IMR-90 (cell line): ENCODE data around the gene LY9. TPM values are rescaled to one million over a fixed set of nuclear protein-coding genes. Genes with fewer than 3 reads are reported as not detected.

Source experiments
- ATAC-seq: fragments of 200-7000 bp; cut with Tn5 transposase; 2 replicates; pipeline ENCODE4 v1.9.1; 2020; ENCODE audit warnings: low read depth, mild to moderate bottlenecking, moderate library complexity
- BruUV-seq: library from RNA; stranded (reverse); fragments of 400-500 nt; replicated peaks from 2 replicates; lab custom pipeline; 2021; lab: Mats Ljungman, UMichigan
- CTCF ChIA-PET: fragments of 300-600 bp; formaldehyde crosslinking; extraction: SDS; loops from one replicate; lab custom pipeline; 2021; ENCODE audit warnings: antibody characterized with exemption; lab: Yijun Ruan, JAX
- POLR2A ChIA-PET: fragments of 300-600 bp; sonication (Branson Sonifier 250); formaldehyde crosslinking; loops from one replicate; lab custom pipeline; 2022; ENCODE audit warnings: antibody characterized with exemption; ENCODE audit not compliant: unreplicated experiment; lab: Charles Lee
- DNase-seq: peaks from one replicate; pipeline ENCODE4 v3.0.0; 2013
- H2AFZ ChIP-seq: replicated peaks from 2 replicates; pipeline ENCODE3; 2013; ENCODE audit warnings: low read length, mild to moderate bottlenecking; ENCODE audit not compliant: poor library complexity
- H2AK5ac ChIP-seq: 2 replicates; pipeline ENCODE4 v1.6.1; 2013; ENCODE audit warnings: low read depth, low read length, inconsistent platforms
- H2AK9ac ChIP-seq: replicated peaks from 2 replicates; pipeline ENCODE3; 2013; ENCODE audit warnings: mild to moderate bottlenecking, low read depth, low read length, moderate library complexity; ENCODE audit not compliant: poor library complexity
- H2BK120ac ChIP-seq: 2 replicates; pipeline ENCODE4 v1.6.1; 2013; ENCODE audit warnings: low read depth, low read length, inconsistent platforms
- H2BK15ac ChIP-seq: 3 replicates; pipeline ENCODE4 v1.6.1; 2013; ENCODE audit warnings: low read depth, low read length, inconsistent platforms
- H2BK20ac ChIP-seq: 2 replicates; pipeline ENCODE4 v1.6.1; 2013; ENCODE audit warnings: low read depth, mild to moderate bottlenecking, inconsistent platforms, low read length, moderate library complexity
- H2BK5ac ChIP-seq: 2 replicates; pipeline ENCODE4 v1.6.1; 2013; ENCODE audit warnings: mild to moderate bottlenecking, low read depth, low read length, inconsistent platforms; ENCODE audit not compliant: poor library complexity, severe bottlenecking
- H3K14ac ChIP-seq: replicated peaks from 2 replicates; pipeline ENCODE4 v1.6.1; 2013; ENCODE audit warnings: low read depth, low read length, inconsistent platforms
- H3K18ac ChIP-seq: 2 replicates; pipeline ENCODE4 v1.6.1; 2013; ENCODE audit warnings: low read depth, low read length, control low read depth
- H3K23ac ChIP-seq: 2 replicates; pipeline ENCODE4 v1.6.1; 2013; ENCODE audit warnings: low read depth, low read length, inconsistent platforms
- H3K27ac ChIP-seq: 2 replicates; pipeline ENCODE4 v1.5.1; 2013; ENCODE audit warnings: mild to moderate bottlenecking, control low read depth, low read length; ENCODE audit not compliant: insufficient read depth
- H3K27me3 ChIP-seq: 2 replicates; pipeline ENCODE4 v1.6.1; 2013; ENCODE audit warnings: low read length; ENCODE audit not compliant: control insufficient read depth, insufficient read depth
- H3K36me3 ChIP-seq: 2 replicates; pipeline ENCODE4 v1.6.1; 2013; ENCODE audit warnings: low read length, mixed read lengths; ENCODE audit not compliant: control insufficient read depth, insufficient read depth
- H3K4ac ChIP-seq: 2 replicates; pipeline ENCODE4 v1.6.1; 2013; ENCODE audit warnings: low read depth, low read length, inconsistent platforms
- H3K4me1 ChIP-seq: 2 replicates; pipeline ENCODE4 v1.6.1; 2013; ENCODE audit warnings: low read length, mixed read lengths; ENCODE audit not compliant: control insufficient read depth, insufficient read depth
- H3K4me2 ChIP-seq: 2 replicates; pipeline ENCODE4 v1.6.1; 2013; ENCODE audit warnings: low read depth, mild to moderate bottlenecking, control low read depth, low read length, moderate library complexity
- H3K4me3 ChIP-seq: 2 replicates; pipeline ENCODE4 v1.5.1; 2013; ENCODE audit warnings: low read depth, mild to moderate bottlenecking, control low read depth, low read length, moderate library complexity; ENCODE audit not compliant: insufficient read depth
- H3K56ac ChIP-seq: 2 replicates; pipeline ENCODE4 v1.6.1; 2013; ENCODE audit warnings: low read length, inconsistent platforms; ENCODE audit not compliant: insufficient read depth; ENCODE audit errors: extremely low read depth
- H3K79me1 ChIP-seq, 2 experiments: 2 replicates each; pipeline ENCODE4 v1.6.1; 2013; ENCODE audit warnings: low read length in 2 of 2, inconsistent platforms in 1 of 2, low read depth in 1 of 2
- H3K9ac ChIP-seq: 2 replicates; pipeline ENCODE4 v1.6.1; 2013; ENCODE audit warnings: low read depth, low read length, control low read depth
- H3K9me1 ChIP-seq: 2 replicates; pipeline ENCODE4 v1.6.1; 2013; ENCODE audit warnings: low read length, inconsistent platforms; ENCODE audit not compliant: insufficient read depth
- H3K9me3 ChIP-seq: 2 replicates; pipeline ENCODE4 v1.6.1; 2013; ENCODE audit warnings: low read length; ENCODE audit not compliant: control insufficient read depth, insufficient read depth
- H4K20me1 ChIP-seq: 2 replicates; pipeline ENCODE4 v1.6.1; 2013; ENCODE audit warnings: low read length, inconsistent platforms; ENCODE audit not compliant: insufficient read depth
- H4K5ac ChIP-seq: 2 replicates; pipeline ENCODE4 v1.6.1; 2013; ENCODE audit warnings: mild to moderate bottlenecking, low read depth, low read length, control low read depth
- H4K8ac ChIP-seq, 2 experiments: 2 replicates each; pipeline ENCODE4 v1.6.1; 2013; ENCODE audit warnings: low read depth in 2 of 2, low read length in 2 of 2, control low read depth in 1 of 2, inconsistent platforms in 1 of 2
- H4K91ac ChIP-seq: 2 replicates; pipeline ENCODE4 v1.6.1; 2013; ENCODE audit warnings: low read depth, low read length, inconsistent platforms; ENCODE audit not compliant: insufficient read depth
- POLR2A ChIP-seq: IDR thresholded peaks from 2 replicates; pipeline ENCODE4 v1.6.1; 2012; ENCODE audit warnings: mild to moderate bottlenecking, low read depth, low read length
- RFX5 ChIP-seq: IDR thresholded peaks from 2 replicates; pipeline ENCODE4 v1.8.0; 2012; ENCODE audit warnings: low read depth, mild to moderate bottlenecking, low read length, moderate library complexity
- USF2 ChIP-seq: fragments of 150-350 bp; IDR thresholded peaks from 2 replicates; pipeline ENCODE4 v1.6.1; 2017; ENCODE audit warnings: mild to moderate bottlenecking, antibody characterized with exemption, low read length, low read depth
- WGBS, 2 experiments: methylation state at CpG; one replicate each; pipeline versions ENCODE4 v1.1.5 to v1.1.7; 2013; ENCODE audit warnings: missing lambda C conversion rate in 2 of 2; ENCODE audit not compliant: insufficient read length in 1 of 2; ENCODE audit errors: extremely low coverage in 2 of 2; 5-methylcytosine and 5-hydroxymethylcytosine counted together
- dilution Hi-C: fragments of 300-500 bp; cut with HindIII; formaldehyde crosslinking; loops from one replicate; pipeline ENCODE4 v1.14.3; 2018; ENCODE audit warnings: low sequenced_read_pairs; ENCODE audit not compliant: unreplicated experiment
- in situ Hi-C: fragments of 300-500 bp; cut with MboI; formaldehyde crosslinking; loops from 3 replicates; pipeline ENCODE4 v1.14.3; 2019; ENCODE audit warnings: low sequenced_read_pairs, inconsistent platforms, mixed read lengths
- intact Hi-C: fragments of 100-400 bp; cut with micrococcal nuclease; formaldehyde crosslinking; loops from 2 replicates; pipeline ENCODE4 v1.10.0; 2022
- polyA plus RNA-seq, 3 experiments: library from polyadenylated mRNA; depleted of rRNA; stranded (reverse); fragments of >200 nt; gene quantifications; 2 replicates each; pipeline ENCODE4 v1.2.3, GENCODE V29; 2012; ENCODE audit warnings: low replicate concordance in 1 of 3
- total RNA-seq: library from RNA; depleted of rRNA; stranded (reverse); fragments of >200 nt; gene quantifications from 2 replicates; pipeline ENCODE4 v1.2.3, GENCODE V29; 2012

Gene LY9
- total and polyA plus RNA-seq, 2 of the 4 experiments (the other 2 are of a cell fraction) = not detected

DNA sequence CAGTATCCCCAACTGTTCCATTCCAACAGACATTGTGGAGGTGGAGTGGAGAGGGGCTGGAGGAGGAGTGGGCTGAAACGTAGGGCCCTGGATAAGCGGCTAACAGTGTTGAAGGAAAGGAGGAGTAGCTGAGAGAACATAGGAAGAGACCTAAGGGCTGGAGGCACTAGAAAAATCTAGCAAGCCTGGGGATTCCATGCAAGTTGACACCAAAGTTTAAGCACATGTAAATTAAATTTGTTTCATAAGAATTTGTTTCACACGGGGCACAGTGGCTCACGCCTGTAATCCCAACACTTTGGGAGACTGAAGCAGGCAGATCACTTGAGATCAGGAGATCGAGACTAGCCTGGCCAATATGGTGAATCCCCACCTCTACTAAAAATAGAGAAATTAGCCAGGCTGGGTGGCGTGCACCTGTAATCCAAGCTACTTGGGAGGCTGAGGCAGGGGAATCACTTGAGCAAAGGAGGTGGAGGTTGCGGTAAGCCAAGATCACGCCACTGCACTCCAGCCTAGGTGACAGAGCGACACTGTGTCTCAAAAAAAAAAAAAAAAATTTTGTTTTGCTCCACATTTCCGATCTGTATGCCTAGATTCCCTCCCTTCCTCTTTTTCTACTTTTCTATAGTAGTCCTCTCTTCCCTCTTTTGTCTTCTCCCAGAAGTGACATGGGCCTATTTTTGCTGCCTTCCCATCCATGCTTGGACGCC is 67.2 kb downstream of the LY9 start:
- no peaks in the 10 kb centered on the region for H3K9me3 ChIP-seq
- H3K9me1 ChIP-seq = no peaks in the 10 kb centered on the region
- 80% methylated on average over 2 of the region's 11 CpGs; no CpG with 5 or more reads in 1 of the 2 experiments for WGBS, 2 experiments
- H2AK5ac ChIP-seq = no peak overlapping the region
- no peaks in the 10 kb centered on the region for H4K20me1 ChIP-seq
- H3K27ac ChIP-seq = no peak overlapping the region
- no peak overlapping the region for H4K8ac ChIP-seq
- no peak overlapping the region for H3K4me3 ChIP-seq
- no peak overlapping the region for H2AK9ac ChIP-seq
- no peak overlapping the region for H3K14ac ChIP-seq
- H3K36me3 ChIP-seq = no peaks in the 10 kb centered on the region
- H4K91ac ChIP-seq = no peak overlapping the region
- H2BK5ac ChIP-seq = no peak overlapping the region
- no peak overlapping the region for H3K56ac ChIP-seq
- no peak overlapping the region for H2AFZ ChIP-seq
- ATAC-seq = no peak
- CTCF ChIA-PET = no interaction called here
- H3K9ac ChIP-seq = no peak overlapping the region
- H4K5ac ChIP-seq = no peak overlapping the region
- DNase-seq = no peak
- H3K27me3 ChIP-seq = no peaks in the 10 kb centered on the region
- no peak overlapping the region for H2BK15ac ChIP-seq
- H3K4ac ChIP-seq = no peak overlapping the region
- dilution Hi-C loops = no loop called here
- H3K79me1 ChIP-seq = no peaks in the 10 kb centered on the region
- intact Hi-C loops = no loop called here
- in situ Hi-C loops = no loop called here
- no peaks in the 10 kb centered on the region for H3K4me1 ChIP-seq
- no peak overlapping the region for H3K23ac ChIP-seq
- no peak overlapping the region for H3K4me2 ChIP-seq
- no peak for TF ChIP-seq POLR2A
- TF ChIP-seq RFX5 = no peak
- TF ChIP-seq USF2 = no peak
- no peak overlapping the region for H2BK20ac ChIP-seq
- POLR2A ChIA-PET = no interaction called here
- no peak overlapping the region for H2BK120ac ChIP-seq
- H3K18ac ChIP-seq = no peak overlapping the region
- BruUV-seq = no TSS peak
